T-helper 1 cell (primary cell): ENCODE data around the gene GRAMD4.

Experiments
- DNase-seq, 5 donors: peaks; one replicate each; pipeline ENCODE4 v3.0.0-alpha.2; 2012 to 2020

GRAMD4 gene

DNA sequence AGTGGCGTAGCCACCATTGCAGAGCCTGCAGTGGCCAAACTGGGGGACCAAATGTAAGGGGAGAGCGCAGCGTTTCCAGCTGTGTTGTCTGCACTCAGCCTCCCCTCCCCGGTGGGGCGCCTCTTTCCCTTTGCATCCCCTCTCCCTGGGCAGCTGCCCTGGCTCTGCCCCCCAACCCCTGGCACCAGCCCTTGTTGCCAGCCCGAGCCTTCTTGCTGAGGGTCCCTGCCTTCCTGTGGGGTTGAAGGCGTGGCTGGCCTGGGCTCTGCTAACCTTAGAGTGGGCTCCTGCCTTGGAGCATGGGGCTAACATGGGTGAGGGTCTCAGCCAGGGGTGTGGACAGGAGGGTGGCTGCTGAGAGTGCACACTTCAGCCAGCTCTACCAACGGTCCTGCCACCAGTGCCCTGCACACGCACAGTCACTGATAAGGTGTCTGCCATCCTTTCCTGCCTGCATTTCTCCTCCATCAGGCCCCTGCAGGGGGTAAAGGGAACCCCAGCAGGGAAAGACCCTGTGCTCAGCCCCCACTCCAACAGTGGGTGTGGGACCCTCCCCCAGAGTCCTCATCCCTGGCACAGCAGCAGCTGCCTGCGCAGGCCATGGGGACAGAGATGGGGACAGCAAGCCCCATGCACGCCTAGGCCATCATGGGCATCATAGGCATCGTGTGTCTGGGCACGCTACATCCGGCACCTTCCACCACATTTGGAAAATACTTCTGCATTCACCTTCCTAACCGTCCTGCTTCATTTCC lies 74.4 kb downstream of the GRAMD4 start:
- DNase-seq, result no peak

DNA sequence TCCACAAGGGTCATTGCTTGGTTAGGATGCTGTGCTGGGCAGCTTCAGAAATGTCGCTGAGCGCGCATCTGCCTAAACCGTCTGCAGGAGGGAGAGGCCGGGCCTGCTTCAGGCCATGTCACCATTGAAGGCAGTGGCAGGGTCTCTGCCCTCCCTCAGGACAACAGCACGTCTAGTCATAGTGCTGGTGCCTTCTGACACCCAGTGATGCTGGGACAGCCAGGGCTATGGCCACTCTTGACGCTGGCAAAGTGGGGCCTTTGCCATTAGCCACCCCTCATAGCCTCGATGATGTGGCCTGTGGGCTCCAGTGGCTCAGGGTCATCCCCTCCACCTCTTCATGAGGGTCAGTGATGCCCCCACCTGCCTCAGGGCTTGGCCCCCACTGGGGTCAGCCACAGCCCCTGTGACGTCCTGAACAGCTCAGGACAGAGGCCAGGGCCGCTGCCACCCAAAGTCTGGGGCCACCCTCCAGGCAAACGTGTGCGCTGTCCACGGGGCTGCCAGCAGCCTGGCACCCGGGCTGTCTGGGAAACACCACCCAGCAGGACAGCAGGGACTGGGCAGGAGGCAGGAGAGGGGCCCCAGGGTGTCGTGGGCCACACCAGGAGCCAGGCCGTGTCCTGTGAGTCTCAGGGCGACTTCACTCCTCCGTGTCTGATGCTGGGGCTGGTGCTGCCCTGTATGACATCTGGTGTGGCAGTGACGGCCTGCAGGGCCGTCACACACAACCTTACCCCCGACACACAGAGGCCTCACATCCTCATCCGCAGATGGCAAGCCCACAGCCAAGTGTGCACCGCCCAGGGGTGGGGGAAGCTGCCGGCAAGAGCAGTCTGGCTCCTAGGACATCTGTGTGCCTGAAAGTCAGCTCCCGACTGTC lies 75.4 kb downstream of the GRAMD4 start:
- DNase-seq, result no peak

DNA sequence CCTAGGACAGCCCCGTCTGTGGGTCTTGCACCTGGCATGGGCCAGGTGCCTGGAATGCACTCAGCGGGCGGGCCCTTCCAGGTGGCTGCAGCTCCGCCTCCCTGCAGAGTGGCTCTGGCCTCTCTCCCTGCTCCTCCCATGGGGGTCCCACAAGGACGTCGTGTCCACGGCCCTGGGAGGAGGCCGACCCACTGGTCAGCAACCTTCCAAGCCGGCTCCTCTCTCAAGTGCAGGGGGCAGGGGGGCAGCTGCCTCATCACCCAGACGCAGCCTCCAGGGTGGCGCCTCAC lies 76.0 kb downstream of the GRAMD4 start:
- DNase-seq, result no peak

DNA sequence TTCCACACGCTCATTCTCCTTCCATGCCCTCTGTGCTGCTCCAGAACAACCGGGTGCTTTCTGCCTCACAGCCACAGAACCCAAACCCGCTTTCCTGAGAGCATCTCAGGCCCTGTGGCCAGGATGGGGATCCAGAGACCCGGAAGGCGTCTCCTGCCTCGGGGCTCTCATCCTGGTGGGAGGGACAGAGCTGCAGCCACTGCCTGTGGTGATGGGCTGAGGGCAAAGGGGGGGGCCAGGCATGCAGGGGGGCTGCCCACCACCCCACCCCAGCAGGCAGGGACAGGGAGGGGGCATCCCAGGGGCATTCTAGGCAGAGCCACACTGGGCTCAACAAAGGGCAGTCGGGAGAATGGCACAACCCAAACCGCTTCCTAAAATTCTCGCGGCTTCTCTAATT lies 76.4 kb downstream of the GRAMD4 start:
- DNase-seq, result no peak

DNA sequence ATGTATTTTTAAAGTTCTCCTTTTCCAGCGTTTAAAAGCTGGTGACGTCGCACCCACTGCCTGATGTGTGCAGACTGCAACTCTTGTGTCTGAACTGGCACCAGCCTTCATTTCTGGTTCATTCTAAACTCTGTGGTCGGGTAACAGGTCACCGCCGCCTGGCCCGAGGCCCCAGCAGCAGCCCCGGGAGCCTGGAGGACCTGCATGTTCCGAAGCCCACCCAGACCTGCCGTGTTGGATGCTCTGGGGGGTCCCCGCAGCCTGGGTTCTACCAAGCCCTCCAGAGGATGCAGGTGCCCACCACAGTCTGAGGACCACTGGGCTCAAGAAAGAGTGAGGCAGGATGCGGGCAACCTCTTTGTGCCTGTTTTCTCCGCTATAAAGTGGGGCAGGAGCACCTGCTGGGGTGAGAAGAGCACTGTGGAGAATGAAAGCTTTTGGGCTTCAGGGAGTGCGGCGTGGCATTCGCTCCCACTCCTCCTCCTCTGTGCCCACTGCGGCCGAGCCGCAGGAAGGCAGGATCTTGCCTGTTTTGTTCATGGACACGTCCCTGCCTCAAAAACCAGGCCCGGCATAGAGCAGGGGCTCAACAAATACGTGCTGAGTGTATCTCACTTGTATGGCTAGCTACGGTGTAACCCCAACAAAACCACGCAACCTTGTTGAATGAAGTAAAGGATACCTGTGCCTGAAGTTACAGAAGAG lies 77.8 kb downstream of the GRAMD4 start:
- DNase-seq, result no peak

DNA sequence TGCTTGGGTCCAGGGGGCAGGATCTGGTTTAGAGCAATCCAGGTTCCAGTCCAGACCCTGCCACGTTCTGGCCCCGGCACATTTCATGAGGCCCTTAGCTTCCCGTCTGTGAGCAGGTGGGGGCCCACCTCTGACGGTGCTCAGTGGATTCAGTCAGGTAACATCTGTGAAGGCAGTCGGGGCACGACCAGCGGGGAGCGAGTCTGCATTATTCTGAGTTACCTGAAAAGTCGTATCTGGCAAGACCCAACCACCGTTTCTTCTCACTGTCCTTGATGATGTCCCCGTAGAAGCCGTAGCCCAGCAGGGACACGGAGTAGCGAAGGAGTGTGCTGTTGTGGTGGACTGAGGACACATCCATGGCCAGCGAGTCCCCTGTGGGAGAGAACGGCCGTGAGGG lies 78.9 kb downstream of the GRAMD4 start:
- no peak for DNase-seq

DNA sequence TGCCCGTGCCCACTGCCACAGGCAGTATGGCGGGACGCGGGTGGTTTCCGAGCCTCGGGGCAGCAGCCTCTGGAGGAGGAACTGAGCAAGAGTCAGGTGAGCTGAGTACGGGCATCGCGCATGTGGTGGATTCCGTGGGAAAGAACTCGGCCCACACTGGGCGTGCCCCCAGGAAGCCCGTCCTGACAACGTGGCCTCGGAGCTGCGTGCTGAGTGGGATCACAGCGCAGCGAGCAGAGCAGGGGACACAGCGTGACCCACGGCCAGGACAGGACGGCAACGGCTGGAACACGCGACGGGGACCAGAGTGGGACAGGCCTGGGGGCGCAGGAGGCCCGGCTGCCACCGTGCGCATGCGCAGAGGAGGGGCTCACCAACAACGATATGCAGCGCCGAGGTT lies 81.1 kb downstream of the GRAMD4 start:
- no peak for DNase-seq

DNA sequence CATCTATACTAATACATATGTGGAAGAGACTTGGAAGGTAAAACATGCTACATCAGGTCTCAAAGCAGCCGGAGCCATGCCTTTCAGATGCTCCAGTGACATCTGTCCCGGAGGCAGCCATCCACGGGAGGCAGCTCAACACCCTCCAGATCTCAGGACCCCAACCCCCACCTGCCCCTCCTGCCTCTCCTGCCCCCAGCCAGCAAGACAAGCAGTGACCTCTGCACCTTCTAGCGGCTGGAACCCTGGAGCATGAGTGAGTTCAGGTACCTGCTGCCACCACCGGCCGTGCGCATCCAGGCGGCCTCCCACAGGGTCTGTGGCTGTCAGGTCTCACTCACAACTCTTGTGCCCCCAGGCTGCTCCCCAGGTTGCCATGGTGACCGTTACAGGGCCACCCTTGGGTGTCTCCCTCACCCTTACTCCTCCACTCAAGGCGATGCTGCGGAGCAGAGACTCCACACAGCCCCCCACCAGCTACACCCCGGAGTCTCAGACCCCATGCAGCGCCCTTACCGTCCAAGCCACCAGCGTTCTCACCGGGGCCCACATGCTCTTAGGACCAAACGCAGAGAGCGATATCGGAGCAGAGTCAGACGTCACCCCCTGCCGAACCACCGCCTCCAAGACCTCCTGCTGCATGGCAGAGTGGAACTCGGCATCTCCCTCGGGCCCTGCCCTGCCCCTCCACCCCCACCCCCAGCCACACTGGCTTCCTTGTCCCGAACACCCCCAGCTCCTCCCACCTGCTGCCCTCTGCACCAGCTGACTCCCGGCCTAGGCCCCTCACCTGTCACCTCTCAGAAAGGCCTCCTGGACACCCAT lies 83.2 kb downstream of the GRAMD4 start:
- no peak for DNase-seq

DNA sequence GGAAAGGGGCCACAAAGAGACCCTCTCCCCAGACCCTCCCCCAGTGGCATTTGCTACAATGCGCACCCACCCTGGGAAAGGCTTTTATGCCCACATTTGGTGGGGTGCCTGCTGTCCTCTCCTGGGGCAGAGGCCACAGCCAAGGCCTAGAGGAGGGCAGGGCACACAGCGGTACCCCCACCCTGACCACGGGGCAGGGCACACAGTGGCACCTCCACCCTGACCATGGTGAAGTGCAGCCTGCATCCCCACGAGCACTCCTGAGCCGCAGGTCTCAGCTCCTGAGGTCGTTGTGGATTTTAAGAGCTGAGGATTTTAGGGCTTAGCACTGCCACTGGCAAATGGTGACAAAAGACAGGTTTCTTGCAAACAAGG lies 83.8 kb downstream of the GRAMD4 start:
- DNase-seq, result no peak

DNA sequence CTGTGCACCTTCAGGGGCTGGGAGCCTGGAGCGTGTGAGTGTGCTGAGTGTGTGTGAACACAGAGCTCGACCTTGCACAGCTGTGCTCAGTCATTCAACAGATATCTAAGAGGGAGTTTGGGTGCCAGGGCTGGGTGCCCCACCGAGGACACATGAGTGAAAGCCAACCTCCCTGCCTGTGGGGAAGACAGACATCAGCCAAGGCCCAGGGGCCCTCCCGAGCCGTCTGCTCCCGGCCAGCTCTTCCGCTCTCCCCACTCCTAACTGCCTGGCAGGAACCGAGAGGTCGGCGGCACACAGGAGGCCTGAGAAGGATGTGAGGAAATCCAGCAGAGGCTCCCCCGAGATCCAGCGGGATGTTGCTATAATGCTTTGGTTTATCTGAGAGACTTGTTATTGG lies 85.9 kb downstream of the GRAMD4 start:
- no peak for DNase-seq

DNA sequence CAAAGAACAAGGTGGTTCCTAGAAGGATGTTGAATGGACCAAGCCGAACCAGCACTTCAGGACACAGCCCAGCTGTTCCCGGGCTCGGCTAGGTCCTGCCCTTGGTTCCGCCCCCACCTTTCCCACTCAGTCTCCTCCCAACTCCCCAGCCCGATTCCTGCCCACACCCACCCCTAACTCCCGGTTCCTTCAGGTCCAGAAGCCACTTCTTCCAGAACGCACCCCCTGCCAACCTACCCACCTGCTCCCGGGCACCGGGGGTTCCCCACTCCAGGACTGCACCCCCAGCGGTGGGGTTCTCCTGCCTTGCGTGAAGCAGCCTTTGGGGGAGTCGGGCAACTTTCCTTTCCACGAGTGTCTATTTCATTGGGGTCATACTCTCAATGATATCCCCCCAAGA lies 87.1 kb downstream of the GRAMD4 start:
- no peak for DNase-seq

DNA sequence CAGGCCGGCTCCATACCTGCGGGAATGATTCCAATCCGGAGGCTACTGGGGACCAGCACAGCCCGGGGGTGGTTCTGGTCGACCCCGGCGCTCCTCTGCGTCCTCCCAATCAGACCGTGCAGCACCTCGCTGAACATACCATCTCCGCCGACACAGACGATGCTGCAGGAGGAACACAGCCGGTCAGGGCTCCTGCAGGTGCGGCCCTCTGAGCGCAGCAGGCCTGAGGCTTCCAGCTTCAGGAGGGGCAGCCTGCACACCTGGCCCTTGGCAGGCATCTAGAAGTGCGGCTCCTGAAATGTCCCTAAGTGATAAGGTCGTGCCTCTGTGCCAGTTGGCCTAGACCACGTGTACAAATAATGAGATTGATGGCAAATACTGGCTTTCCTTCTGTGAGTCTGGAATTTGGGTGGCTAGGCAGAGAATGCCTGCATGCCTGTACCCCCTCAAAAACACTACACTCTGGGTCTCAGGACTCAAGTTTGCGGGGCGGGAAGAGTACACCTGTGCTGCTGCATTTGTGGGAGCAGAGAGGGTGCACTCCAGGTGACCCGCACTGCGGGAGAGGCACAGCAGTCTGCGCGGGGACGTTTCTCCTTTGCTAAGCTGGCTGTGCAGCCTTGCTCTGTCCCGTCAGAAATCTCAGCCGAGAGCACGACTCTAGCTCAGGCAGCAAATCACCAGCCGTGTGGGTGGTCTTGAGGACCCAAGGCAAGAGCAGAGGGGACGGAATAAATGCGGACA lies 87.8 kb downstream of the GRAMD4 start:
- DNase-seq, result no peak

DNA sequence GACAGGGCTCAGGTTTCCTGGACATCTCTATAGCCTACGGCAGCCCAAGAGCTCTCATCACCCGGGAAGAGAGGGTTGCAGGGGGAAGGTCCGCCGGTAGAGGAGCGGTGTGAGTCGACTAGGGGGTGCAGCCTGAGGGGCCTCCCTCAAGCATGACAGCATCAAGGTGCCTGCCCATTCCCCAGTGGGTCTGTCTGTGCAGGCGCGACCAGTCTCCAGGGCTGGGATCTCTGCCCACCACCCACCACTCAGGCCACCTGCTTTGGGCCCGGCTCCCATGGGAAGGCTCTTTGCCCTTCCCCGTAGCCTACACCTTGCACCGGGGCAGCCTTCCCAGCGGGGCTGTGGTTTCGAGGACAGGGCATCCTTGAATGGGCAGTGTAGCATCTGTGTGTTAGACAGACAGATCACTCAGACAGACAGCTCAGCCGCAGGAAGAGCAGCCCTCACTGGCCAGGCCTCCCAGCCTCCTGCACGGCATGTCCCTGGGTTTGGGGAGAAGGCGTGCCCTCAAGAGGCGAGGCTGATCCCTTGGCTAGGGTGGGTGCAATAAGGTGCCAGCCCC lies 88.7 kb downstream of the GRAMD4 start:
- no peak for DNase-seq

DNA sequence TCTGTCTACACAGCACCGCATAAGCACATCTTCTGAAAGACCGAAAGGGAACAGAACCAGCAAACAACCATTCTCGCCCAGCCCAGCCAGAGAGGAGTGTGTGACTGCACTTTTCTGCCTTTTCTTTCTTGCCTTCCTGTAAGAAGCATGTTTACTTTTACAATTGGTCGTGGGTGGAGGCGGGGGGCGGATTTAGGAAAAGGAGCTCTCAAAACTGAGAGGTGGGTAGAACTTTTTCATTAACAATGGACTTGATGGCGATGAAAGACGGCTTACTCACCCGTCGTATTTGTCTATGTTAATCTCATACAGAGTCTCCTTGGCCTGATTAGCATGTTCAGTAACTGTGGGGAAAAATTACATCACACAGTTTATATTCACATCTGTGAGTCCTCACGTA lies 90.6 kb downstream of the GRAMD4 start:
- no peak for DNase-seq

DNA sequence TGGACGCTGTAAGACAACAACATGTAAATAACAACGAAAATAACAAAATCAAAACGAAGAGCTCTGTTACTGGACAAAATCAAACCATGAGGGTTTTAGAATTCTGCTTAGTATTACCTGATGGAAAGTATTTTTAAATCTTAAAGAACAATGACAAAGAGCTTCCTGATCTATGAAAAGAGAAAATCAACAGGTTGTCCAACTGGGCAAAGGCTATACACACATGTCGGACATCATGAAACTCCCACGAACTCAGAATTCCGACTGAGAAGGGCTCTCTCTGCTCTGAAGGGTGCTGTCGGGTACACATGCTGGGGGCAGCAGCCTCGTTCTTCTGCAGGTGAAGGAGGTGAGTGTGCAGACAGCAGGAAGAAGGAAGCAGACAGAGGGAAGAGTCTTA lies 92.1 kb downstream of the GRAMD4 start:
- no peak for DNase-seq

DNA sequence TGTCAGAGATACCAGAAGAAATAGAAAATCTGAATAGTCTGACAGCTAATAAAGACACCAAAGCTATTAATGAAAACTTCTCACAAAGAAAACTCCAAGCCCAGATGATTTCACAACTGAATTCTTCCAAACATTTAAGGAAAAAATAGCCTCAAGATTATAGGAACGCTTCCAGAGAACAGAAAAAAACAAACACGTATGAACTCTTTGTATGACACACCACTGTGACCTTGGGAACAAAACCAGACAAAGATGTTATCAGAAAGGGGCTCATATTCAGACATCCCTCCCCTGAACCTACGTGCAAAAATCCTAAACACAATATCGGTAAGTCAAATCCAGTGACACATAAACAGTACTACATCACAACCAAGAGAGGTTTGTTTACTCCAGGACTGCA lies 94.4 kb downstream of the GRAMD4 start:
- no peak for DNase-seq

DNA sequence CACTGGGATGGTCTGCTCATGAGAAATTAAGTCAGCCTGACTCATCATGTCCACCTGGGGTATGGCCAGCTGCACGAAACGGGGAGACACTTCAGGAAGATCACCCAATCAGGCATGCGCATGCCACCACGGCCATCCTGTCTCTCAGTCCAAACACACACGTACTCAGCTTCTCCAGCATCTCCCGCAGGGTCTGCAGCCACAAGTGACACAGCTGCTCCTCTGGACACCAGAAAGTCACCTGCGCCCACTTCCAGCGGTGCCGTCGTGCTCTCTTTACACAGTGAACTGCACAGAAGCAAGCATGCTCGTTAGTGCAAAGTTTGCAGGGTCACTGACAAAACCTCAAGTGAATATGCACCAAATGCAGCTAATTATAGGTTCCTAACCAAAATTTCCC lies 99.7 kb downstream of the GRAMD4 start:
- DNase-seq, result no peak

DNA sequence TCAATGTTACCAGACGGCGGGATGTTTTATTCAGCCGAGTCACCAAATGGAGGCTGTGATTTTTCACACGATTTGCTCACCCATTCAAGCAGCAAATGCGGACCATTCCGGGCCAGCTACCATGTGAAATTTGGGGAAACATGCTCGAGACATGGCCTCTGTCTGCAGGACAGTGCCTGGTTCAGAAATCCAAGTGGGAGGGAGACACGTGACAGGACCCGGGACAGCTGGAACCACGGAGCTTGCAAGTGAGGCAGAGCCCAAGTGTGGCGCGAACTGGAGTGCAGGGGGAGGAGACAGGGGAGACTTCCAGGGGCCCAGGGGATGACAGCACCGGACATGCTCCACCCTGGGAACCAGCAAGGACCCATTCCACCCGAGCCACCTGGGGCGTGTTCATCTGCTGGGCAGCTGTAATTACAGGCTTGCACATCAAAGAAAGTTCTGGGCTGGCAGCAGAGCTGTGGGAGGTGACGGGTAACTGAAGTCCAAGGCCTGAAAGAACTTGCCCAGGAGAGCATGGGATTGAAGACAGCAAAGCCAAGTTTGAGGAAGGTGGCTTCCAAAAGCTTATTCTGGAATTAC lies 101.4 kb downstream of the GRAMD4 start:
- no peak for DNase-seq

DNA sequence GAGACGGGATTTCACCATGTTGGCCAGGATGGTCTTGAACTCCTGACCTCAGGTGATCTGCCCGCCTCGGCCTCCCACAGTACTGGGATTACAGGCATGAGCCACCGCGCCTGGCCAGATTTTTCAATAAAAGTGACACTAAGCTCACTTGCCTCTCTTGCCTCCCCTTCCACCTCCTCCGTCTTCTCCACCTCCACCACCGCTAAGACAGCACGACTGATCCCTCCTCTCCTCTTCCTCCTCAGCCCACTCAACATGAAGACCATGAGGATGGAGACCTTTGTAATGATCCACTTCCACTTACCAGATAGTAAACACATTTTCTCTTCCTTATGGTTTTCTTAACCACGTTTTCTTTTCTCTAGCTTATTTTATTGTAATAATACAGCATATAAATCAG lies 103.7 kb downstream of the GRAMD4 start:
- no peak for DNase-seq

DNA sequence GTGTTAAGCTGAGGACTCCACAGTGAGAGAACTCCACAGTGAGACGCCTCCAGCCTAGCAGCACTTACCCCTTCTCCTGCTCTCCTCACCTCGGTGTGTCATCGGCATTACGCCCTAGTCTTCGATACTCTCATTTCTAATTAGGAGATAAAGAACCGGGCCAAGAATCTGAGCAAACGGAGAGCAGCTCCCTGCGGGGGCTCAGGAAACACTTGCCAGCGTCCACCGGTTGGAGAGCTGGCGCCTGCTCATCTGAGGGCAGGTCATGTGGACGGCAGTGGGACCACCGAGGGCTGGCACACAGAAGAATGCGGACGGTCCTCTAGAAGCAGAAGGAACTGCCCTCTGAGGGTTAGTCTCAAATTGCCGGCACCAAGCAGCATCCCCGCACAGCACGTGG lies 104.9 kb downstream of the GRAMD4 start:
- no peak for DNase-seq
